Adrenal gland (tissue), 12 donors: ENCODE measurements around the gene PRR20G. TPM values are rescaled to one million over a fixed set of nuclear protein-coding genes. Genes with fewer than 3 reads are reported as not detected.

ENCODE experiments used
- DNase-seq, 7 donors: peaks; one replicate each; pipeline ENCODE4 v3.0.0-alpha.2; 2019 to 2020
- H3K27ac ChIP-seq, 5 donors: fragments of 200-600 bp; sonication (generic) in 4 of 5; 1 replicate in 3 of 5; 2 replicates in 2 of 5; pipeline versions ENCODE4 v1.5.1 to v1.8.0; 2016 to 2020; ENCODE audit warnings: mild to moderate bottlenecking in 1 of 5
- H3K27me3 ChIP-seq: fragments of 200-600 bp; 2 replicates; pipeline ENCODE4 v1.8.0; 2021
- H3K36me3 ChIP-seq, 2 donors: fragments of 200-600 bp; replicated peaks in 1 of 2; 1 replicate in 1 of 2; 2 replicates in 1 of 2; pipeline versions ENCODE4 v1.5.1 to v1.8.0; 2018 to 2022
- H3K4me1 ChIP-seq, 2 donors: fragments of 200-600 bp; replicated peaks in 1 of 2; 1 replicate in 1 of 2; 2 replicates in 1 of 2; pipeline versions ENCODE4 v1.5.1 to v1.8.0; 2018 to 2021
- H3K4me3 ChIP-seq, 4 donors: fragments of 200-600 bp; sonication (generic) in 3 of 4; one replicate each; pipeline ENCODE4 v1.5.1; 2016 to 2018
- H3K9me3 ChIP-seq, 3 donors: fragments of 200-600 bp; sonication (generic) in 1 of 3; replicated peaks in 1 of 3; 1 replicate in 2 of 3; 2 replicates in 1 of 3; pipeline versions ENCODE4 v1.5.1 to v1.8.0; 2016 to 2021
- POLR2A ChIP-seq, 2 donors: fragments of 450-650 bp; IDR thresholded peaks; one replicate each; pipeline ENCODE4 v1.6.1; 2017; ENCODE audit warnings: antibody characterized with exemption in 2 of 2, mild to moderate bottlenecking in 2 of 2, moderate library complexity in 1 of 2
- WGBS, 4 donors: extraction: QIAGEN DNeasy Blood & Tissue Kit in 2 of 4; methylation state at CpG; one replicate each; pipeline versions ENCODE4 v1.1.5 to v1.1.7; 2013 to 2017; 5-methylcytosine and 5-hydroxymethylcytosine counted together
- intact Hi-C, 2 donors: fragments of 100-400 bp; cut with DNase I; formaldehyde crosslinking; loops; one replicate each; pipeline versions ENCODE4 v1.14.1 to v1.15.0; 2022 to 2023
- polyA plus RNA-seq, 3 donors: library from polyadenylated mRNA; stranded (reverse); fragments of 200-250 nt in 2 of 3; fragments of 350-450 nt in 1 of 3; fragmentation: Illumina TruSeq in 1 of 3; extraction: RNeasy Lipid Tissue Mini Kit (QIAGEN cat#74804) in 1 of 3; gene quantifications; one replicate each; pipeline ENCODE4 v1.2.3, GENCODE V29; 2013 to 2014
- total RNA-seq, 9 donors: library from RNA; depleted of rRNA in 4 of 9; stranded (reverse); fragments of >200 nt in 4 of 9; fragments of 120-200 nt in 1 of 9; fragmentation: NEBNext Ultra II Directional in 1 of 9; extraction: Animal tissue kit (Norgen Biotek cat#: 25700) in 1 of 9; gene quantifications; one replicate each; pipeline versions ENCODE4 v1.1.0 to v1.2.4, GENCODE V29; 2013 to 2023
- TF ChIP-seq, protein P1 (sequence below), 6 experiments: fragments of 450-650 bp in 4 of 6; fragments of 200-600 bp in 2 of 6; sonication (generic) in 1 of 6; IDR thresholded peaks; 1 replicate in 5 of 6; 2 replicates in 1 of 6; pipeline versions ENCODE4 v1.5.1 to v1.8.0; 2016 to 2021; ENCODE audit warnings: antibody characterized with exemption in 6 of 6, mild to moderate bottlenecking in 2 of 6, moderate library complexity in 1 of 6
- donor health status: healthy with polysubstance abuse.
- donor health status: Bipolar disorder and iron deficiency.
- donor health status: DM: yes; HTN: yes; CAD: no.
- donor health status: DM: no; HTN: no; CAD: no.
- donor health status: DM: no; HTN: no; CAD: no.
- donor health status: DM: yes; HTN: yes; CAD: no.

PRR20G gene
- total and polyA plus RNA-seq, 12 donors = not detected

DNA sequence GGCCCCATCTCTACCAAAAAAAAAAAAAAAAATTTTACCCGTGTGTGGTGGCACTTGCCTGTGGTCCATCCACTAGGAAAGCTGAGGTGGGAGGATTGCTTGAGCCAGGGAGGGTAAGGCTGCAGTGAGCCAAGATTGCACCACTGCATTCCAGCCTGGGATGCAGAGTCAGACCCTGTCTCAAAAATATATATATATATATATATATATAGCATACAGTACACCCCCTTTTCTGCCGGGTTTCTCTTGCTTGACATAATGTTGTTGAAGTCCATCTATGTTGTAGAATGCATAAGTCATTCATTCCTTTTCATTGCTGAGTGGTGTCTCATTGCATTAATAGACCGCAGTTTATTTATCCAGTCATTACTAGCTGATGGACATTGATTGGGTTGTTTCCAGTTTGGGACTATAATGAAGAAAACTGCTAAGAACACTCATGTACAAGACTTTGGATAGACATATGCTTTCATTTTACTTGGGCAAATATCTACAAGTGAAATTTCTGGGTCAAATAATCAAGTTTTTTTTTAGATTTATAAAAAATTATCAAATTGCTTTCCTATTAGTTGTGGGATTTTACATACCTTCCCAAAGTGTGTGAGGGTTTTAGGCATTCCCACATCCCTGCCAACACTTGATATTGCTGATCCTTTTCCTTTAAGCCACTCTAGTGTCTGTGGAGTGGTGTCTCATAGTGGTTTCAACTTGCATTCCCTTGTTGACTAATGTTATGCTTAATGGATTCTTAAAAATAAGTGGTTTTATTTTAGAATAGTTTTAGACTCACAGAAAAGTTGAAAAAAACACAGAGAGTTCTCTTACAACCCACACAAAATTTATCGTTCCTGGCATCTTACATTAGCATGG lies 2.1 kb upstream of the PRR20G start:
- Histone ChIP-seq H3K4me1 (no peaks in the 10 kb centered on the region), H3K27me3 (no peaks in the 10 kb centered on the region), H3K36me3 (no peaks in the 10 kb centered on the region), H3K9me3 (no peaks in the 10 kb centered on the region), H3K4me3 (no peak overlapping the region), H3K27ac (no peak overlapping the region)
- no peak for DNase-seq
- intact Hi-C loops = no loop called here
- TF ChIP-seq, protein P1, sequence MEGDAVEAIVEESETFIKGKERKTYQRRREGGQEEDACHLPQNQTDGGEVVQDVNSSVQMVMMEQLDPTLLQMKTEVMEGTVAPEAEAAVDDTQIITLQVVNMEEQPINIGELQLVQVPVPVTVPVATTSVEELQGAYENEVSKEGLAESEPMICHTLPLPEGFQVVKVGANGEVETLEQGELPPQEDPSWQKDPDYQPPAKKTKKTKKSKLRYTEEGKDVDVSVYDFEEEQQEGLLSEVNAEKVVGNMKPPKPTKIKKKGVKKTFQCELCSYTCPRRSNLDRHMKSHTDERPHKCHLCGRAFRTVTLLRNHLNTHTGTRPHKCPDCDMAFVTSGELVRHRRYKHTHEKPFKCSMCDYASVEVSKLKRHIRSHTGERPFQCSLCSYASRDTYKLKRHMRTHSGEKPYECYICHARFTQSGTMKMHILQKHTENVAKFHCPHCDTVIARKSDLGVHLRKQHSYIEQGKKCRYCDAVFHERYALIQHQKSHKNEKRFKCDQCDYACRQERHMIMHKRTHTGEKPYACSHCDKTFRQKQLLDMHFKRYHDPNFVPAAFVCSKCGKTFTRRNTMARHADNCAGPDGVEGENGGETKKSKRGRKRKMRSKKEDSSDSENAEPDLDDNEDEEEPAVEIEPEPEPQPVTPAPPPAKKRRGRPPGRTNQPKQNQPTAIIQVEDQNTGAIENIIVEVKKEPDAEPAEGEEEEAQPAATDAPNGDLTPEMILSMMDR (IDR thresholded peaks at IDR 0.05) = no peak
- no peak for TF ChIP-seq POLR2A (IDR thresholded peaks at IDR 0.05)
- 89 to 95% (median 91%) methylated on average over 4 of the region's 4 CpGs for WGBS, 4 donors

DNA sequence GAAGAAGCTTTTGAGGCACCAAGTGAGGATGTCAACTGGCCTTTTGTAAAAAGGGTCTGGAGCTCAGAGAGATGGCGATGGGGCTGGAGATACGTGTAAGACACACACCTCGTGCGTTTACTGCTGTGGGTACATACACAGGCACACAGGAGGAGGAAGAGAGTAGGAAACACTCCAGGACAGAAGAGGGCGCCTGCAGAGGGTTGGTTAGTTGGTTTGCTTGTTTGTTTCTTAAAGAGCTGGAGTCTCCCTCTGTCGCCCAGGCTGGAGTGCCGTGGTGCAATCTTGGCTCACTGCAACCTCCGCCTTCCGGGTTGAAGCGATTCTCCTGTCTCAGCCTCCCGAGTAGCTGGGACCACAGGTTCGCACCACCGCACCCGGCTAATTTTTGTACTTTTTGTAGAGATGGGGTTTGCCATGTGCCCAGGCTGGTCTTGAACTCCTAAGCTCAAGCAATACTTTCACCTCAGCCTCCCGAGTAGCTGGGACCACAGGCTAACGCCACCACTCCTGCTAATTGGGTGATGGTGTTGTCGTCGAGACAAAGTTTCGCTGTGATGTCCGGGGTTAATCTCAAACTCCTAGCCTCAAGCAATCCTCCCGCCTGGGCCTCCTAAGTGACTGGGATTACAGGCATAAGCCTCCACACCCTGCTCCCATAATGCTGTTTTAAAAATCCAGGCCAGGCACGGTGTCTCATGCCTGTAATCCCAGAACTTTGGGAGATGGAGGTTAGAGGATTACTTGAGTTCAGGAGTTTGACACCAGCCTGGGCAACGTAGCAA lies 1.3 kb upstream of the PRR20G start:
- H3K27me3 ChIP-seq = no peaks in the 10 kb centered on the region
- TF ChIP-seq, protein P1 (IDR thresholded peaks at IDR 0.05) = no peak
- no peak for TF ChIP-seq POLR2A (IDR thresholded peaks at IDR 0.05)
- H3K36me3 ChIP-seq = no peaks in the 10 kb centered on the region
- DNase-seq = no peak
- intact Hi-C loops = no loop called here
- no peaks in the 10 kb centered on the region for H3K9me3 ChIP-seq
- 89 to 95% (median 92%) methylated on average over 22 to 23 of the region's 23 CpGs for WGBS, 4 donors
- no peak overlapping the region for H3K4me3 ChIP-seq
- H3K4me1 ChIP-seq = no peaks in the 10 kb centered on the region
- H3K27ac ChIP-seq = no peak overlapping the region

DNA sequence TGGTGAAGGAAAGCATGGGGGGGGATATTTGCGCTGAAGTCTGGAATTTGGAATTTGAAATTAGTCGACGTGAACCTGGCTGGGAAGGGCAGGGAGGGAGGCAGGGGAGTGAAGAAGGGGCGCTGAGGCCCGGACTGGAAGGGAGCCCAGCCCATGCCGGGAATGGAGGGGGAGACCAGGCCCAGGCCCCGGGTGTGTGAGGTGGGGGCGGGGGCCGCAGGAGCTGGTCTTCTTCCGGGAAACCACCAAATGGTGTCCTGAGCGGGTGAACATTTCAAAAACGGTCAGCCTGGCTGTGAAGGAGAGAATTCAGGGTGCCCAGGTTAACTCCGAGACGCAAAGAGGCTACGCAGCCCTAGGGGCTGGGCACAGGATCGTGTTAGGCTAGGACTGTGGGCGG lies 497 bp upstream of the PRR20G start:
- Histone ChIP-seq H3K36me3 (no peaks in the 10 kb centered on the region), H3K9me3 (no peaks in the 10 kb centered on the region), H3K27me3 (no peaks in the 10 kb centered on the region), H3K4me3 (no peak overlapping the region), H3K4me1 (no peaks in the 10 kb centered on the region), H3K27ac (no peak overlapping the region)
- DNase-seq = no peak
- 88 to 91% (median 90%) methylated on average over 17 of the region's 17 CpGs for WGBS, 4 donors
- intact Hi-C loops = no loop called here
- TF ChIP-seq POLR2A (IDR thresholded peaks at IDR 0.05) = no peak
- TF ChIP-seq, protein P1 (IDR thresholded peaks at IDR 0.05) = no peak

DNA sequence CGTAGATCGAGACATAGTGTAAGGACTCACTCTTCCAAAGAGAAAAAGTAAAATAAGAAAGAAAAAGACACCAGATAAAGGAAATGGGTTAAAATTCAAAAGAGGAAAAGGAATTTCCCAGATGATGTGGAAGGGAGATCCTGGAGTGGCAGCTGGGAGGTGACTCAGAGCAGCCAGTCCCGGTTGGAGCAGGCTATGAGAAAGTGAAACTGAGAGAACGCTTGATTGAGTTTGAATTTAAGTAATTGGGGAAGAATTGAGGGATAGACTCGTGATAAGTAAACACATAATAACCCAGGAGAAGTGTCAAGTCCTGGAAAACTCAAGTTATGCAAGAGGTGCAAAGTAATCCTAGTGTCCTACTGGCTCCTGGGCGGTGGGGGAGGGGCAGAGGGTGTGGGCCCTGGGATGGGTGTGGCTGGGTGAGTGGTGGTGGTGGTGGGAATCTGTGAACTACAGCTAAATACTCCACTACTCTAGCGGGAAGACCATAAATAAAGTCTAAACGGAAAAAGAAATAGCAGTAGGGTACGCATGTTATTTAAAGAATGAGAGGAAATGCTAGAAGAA lies 1.2 kb downstream of the PRR20G start:
- no peaks in the 10 kb centered on the region for H3K27me3 ChIP-seq
- 73 to 79% (median 76%) methylated on average over 9 of the region's 9 CpGs for WGBS, 4 donors
- H3K4me3 ChIP-seq = no peak overlapping the region
- no peak for DNase-seq
- intact Hi-C loops = no loop called here
- TF ChIP-seq, protein P1 (IDR thresholded peaks at IDR 0.05) = no peak
- TF ChIP-seq POLR2A (IDR thresholded peaks at IDR 0.05) = no peak
- no peak overlapping the region for H3K27ac ChIP-seq
- no peaks in the 10 kb centered on the region for H3K36me3 ChIP-seq
- no peaks in the 10 kb centered on the region for H3K4me1 ChIP-seq
- H3K9me3 ChIP-seq = no peaks in the 10 kb centered on the region
